MG63 (cell line): Measurements from ENCODE around the gene FBXO21. TPM values are rescaled to one million over a fixed set of nuclear protein-coding genes. Genes with fewer than 3 reads are reported as not detected.

Experiments used
- DNase-seq: peaks from one replicate; pipeline ENCODE4 v3.0.0-alpha.2; 2020
- H3K27me3 ChIP-seq: fragments of 250-450 bp; sonication (Bioruptor Pico); 2 replicates; pipeline ENCODE4 v1.5.1; 2020; ENCODE audit warnings: mild to moderate bottlenecking, moderate library complexity
- H3K36me3 ChIP-seq: fragments of 250-450 bp; sonication (Bioruptor Pico); 2 replicates; pipeline ENCODE4 v1.5.1; 2020; ENCODE audit warnings: mild to moderate bottlenecking, moderate library complexity
- H3K4me3 ChIP-seq: fragments of 250-450 bp; sonication (Bioruptor Pico); 2 replicates; pipeline ENCODE4 v1.5.1; 2020; ENCODE audit warnings: mild to moderate bottlenecking, moderate library complexity
- H3K9me3 ChIP-seq: fragments of 250-450 bp; sonication (Bioruptor Pico); 2 replicates; pipeline ENCODE4 v1.5.1; 2020; ENCODE audit warnings: mild to moderate bottlenecking, moderate library complexity
- total RNA-seq: library from RNA; depleted of rRNA; stranded (reverse); fragments of >200 nt; shearing (Covaris generic); gene quantifications from 2 replicates; pipeline ENCODE4 v1.2.3, GENCODE V29; 2014; ENCODE audit warnings: low replicate concordance

The FBXO21 gene
- total RNA-seq, 1 experiment from 2014 or later = 10.4 TPM

GRCh38 chr12:117139025-117139717 is 51.1 kb downstream of the FBXO21 start:
- H3K27me3 ChIP-seq = no peaks in the 10 kb centered on the region
- no peak overlapping the region for H3K4me3 ChIP-seq
- no peaks in the 10 kb centered on the region for H3K36me3 ChIP-seq
- DNase-seq = no peak
- no peaks in the 10 kb centered on the region for H3K9me3 ChIP-seq

DNA sequence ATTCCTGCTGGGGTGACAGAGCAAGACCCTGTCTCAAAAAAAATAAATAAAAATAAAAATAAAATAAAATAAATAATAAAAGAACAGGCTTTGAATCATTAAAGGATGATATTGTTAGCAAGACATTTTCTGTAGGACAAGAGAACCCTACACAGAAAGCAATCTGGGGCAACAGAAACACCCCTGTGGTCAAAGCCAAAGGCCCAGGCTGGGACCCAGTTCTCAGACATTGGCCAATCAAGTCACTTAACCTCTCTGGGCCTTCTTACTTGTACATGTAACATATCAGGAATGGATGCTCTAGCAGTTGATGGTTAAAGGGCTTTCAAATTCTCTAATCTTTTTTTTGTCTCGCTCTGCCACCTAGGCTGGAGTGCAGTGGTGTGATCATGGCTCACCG is 55.5 kb downstream of the FBXO21 start:
- Histone ChIP-seq H3K4me3 (no peak overlapping the region), H3K9me3 (no peaks in the 10 kb centered on the region), H3K36me3 (no peaks in the 10 kb centered on the region), H3K27me3 (no peaks in the 10 kb centered on the region)
- no peak for DNase-seq

DNA sequence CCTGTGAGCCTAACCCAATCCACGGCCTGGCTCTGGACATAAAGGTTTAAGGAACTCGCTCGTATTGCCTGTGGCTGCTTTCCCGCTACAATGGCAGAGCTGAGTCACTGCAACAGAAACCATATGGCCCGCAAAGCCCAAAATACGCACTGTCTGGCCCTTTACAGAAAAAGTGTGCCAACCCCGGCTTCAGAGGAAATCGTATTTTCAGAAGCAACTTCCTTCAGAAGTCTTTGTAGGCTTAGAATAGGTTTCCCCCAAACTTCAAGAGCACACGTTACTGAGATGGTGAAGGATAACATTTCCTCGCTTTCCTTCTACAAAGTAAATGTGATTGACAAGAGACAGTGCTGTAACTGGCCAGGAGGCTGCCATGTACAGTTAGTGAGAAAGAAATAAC is 56.2 kb downstream of the FBXO21 start:
- DNase-seq = peak; percentile 65
- Histone ChIP-seq H3K36me3 (no peaks in the 10 kb centered on the region), H3K4me3 (no peak overlapping the region), H3K9me3 (no peaks in the 10 kb centered on the region), H3K27me3 (no peaks in the 10 kb centered on the region)

GRCh38 chr12:117130801-117131200 is 59.5 kb downstream of the FBXO21 start:
- Histone ChIP-seq H3K27me3 (no peaks in the 10 kb centered on the region), H3K4me3 (no peak overlapping the region), H3K9me3 (0 out of 2 replicates have a peak, but pooled peaks cover 3% of the 10 kb centered on the region), H3K36me3 (no peaks in the 10 kb centered on the region)
- DNase-seq = no peak

DNA sequence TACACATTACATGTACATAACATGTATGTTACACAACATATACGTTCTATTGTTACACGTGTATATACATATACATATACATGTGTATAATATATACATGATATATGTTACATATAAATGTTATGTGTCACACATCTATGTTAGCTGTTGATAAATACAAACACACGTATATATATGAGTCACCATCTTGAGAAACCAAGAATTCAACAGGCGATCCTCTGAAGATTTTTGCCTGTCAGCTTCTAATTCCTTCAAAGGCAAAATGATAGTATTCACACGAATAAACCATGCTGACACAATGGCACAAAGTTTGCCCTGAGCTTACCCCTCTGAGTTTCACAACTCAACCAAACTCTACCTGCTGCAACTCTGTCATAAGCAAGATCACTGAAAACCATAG is 60.9 kb downstream of the FBXO21 start:
- H3K9me3 ChIP-seq = 0 out of 2 replicates have a peak, but pooled peaks cover 3% of the 10 kb centered on the region
- no peak for DNase-seq
- H3K36me3 ChIP-seq = no peaks in the 10 kb centered on the region
- H3K4me3 ChIP-seq = no peak overlapping the region
- no peaks in the 10 kb centered on the region for H3K27me3 ChIP-seq

GRCh38 chr12:117127933-117128823 is 62.1 kb downstream of the FBXO21 start:
- no peak for DNase-seq
- Histone ChIP-seq H3K36me3 (no peaks in the 10 kb centered on the region), H3K27me3 (no peaks in the 10 kb centered on the region)

DNA sequence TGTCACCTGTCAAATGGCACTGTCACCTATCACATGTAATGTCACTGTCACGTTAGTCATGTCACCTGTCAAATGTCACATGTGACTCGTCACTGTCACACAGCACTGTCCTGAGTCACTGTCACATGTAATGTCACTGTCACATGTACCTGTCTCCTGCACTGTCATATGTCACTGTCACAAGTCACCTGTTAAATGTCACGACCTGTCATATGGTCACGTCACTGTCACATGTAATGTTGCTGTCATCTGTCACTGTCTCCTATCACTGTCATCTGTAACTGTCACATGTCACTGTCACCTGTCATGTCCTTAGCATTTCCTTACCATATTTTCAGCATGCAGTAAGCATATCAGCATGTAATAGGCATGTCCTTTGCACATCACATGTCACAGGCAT is 63.9 kb downstream of the FBXO21 start:
- H3K36me3 ChIP-seq = no peaks in the 10 kb centered on the region
- H3K4me3 ChIP-seq = no peak overlapping the region
- H3K9me3 ChIP-seq = 0 out of 2 replicates have a peak, but pooled peaks cover 3% of the 10 kb centered on the region
- DNase-seq = no peak
- H3K27me3 ChIP-seq = no peaks in the 10 kb centered on the region

More at GRCh38 chr12:117127933-117128823, 62.1 kb downstream of the FBXO21 start:
- H3K4me3 ChIP-seq = no peak overlapping the region
- 0 out of 2 replicates have a peak, but pooled peaks cover 3% of the 10 kb centered on the region for H3K9me3 ChIP-seq

DNA sequence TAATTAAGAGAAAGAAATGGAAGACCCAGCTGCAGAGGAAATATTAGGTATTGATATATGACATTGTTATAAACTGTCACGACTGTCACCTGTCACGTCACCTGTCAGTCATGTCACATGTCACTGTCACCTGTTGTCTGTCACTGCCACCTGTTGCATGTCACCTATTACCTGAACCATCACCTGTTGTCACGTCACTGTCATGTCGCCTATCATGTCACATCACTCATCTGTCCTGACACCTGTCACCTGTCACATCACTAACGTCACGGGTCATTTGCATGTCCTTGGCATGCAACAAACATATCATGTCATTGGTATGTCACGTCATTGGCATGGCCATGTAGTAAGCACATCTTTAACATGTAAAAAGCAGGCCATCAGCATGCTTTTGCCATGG is 64.5 kb downstream of the FBXO21 start:
- H3K27me3 ChIP-seq = no peaks in the 10 kb centered on the region
- DNase-seq = no peak
- 0 out of 2 replicates have a peak, but pooled peaks cover 3% of the 10 kb centered on the region for H3K9me3 ChIP-seq
- H3K36me3 ChIP-seq = no peaks in the 10 kb centered on the region
- H3K4me3 ChIP-seq = no peak overlapping the region

DNA sequence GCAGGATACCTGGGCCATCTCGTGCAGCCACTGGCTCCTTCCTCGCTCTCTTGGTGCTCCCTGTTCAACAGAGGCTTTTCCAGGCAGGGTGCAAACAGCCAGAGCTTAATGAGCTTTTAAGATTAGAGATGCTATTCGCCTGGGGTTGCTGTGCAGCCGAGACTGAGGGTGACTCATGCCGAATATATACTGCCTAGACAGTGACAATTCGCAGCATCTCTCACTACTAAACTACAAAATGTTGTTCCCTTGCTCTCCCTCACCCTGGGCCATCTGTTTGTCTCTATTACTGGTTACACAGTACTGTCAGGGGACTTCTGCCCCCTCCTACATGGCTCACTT is 65.0 kb downstream of the FBXO21 start:
- H3K27me3 ChIP-seq = no peaks in the 10 kb centered on the region
- no peak overlapping the region for H3K4me3 ChIP-seq
- H3K9me3 ChIP-seq = 0 out of 2 replicates have a peak, but pooled peaks cover 3% of the 10 kb centered on the region
- H3K36me3 ChIP-seq = no peaks in the 10 kb centered on the region
- no peak for DNase-seq

DNA sequence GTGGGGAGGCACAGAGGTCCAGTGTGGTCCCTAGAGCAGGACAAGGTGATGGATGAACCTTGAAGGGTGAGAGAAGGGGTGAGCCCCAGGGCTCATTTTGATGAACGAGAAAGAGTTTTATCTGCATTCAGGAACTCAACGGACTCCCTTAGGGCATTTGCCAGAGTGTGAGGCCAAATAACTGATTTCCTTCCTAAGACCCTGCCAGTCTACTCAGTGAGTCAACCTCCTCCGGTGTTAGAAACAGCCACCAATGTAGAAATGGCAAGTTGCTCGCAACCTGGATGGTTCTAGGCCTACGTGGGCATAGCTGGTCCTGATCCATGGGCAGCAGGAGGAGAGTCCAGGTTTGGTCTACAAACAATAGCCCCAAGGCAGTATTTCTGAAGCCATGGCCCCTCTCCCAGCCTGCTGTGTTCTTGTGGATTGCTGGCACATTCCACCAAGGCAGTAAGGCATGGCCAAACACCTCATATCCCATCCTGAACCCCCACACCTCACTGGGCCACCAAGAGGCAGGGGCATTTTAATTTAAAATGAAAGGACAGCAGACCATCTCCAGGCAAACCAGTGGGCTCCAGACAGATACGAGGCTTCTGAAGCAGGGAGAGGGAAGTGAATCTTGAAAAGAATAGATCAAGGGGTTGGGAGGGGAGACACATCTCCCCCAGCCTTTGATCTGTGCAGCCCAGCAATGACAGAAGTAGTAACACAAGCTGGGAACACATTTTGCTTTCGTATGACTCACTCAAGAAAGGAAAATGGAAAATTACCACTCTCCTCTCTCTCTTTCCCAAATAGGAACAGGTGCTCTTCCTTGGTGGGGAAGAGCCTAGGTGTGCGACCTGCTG is 65.6 kb downstream of the FBXO21 start:
- no peak for DNase-seq
- Histone ChIP-seq H3K27me3 (no peaks in the 10 kb centered on the region), H3K36me3 (no peaks in the 10 kb centered on the region), H3K4me3 (no peak overlapping the region), H3K9me3 (0 out of 2 replicates have a peak, but pooled peaks cover 3% of the 10 kb centered on the region)

- no peak for DNase-seq
- no peak overlapping the region for H3K4me3 ChIP-seq
- H3K9me3 ChIP-seq = no peaks in the 10 kb centered on the region
- no peaks in the 10 kb centered on the region for H3K36me3 ChIP-seq
- no peaks in the 10 kb centered on the region for H3K27me3 ChIP-seq
Measured at GRCh38 chr12:117121441-117121840, 68.8 kb downstream of the FBXO21 start.

DNA sequence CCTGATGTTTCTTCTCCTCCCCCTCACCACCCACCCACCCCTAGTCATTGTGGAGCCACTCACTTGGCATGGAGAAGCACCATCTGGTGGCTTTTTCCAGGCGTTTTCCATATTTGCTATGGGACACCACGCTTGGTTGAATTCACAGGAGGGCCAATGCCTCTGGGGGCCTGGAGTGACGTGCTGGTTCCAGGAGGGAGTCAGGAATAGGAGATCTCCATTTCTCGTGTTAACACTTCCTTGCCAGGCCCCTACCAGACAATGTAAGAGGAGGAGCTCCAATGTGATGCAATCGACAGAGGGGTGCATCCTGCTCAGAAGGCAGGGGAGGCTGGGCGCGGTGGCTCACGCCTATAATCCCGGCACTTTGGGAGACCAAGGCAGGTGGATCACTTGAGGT is 69.5 kb downstream of the FBXO21 start:
- Histone ChIP-seq H3K4me3 (no peak overlapping the region), H3K36me3 (no peaks in the 10 kb centered on the region), H3K9me3 (no peaks in the 10 kb centered on the region), H3K27me3 (no peaks in the 10 kb centered on the region)
- DNase-seq = no peak

DNA sequence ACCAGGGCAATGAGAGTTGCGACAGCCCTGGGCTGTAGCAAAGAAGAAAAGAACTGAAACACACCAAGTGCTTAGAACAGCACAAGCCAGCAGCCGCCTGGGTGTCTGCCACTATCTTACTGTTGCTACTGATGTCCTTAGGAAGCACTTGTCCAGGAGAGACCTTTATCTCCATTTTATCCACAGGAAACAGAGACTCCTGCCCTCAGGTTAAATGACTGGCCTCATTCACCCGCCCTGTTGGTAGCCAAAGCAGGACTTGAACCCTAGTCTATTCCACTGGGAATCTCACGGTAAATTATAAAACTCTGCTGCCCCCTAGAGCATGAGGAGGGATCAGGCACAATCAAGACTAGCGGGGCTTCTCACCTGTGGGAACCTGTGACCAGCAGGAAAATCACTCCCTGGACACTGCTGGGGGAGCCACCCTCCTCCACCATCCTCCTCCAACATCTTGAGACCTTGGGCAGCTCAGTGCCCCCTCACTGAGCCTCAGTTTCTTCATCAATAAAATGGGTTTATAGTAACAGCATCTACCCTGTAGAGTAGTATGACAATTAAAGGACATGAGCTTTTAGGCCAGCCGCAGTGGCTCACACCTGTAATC is 70.6 kb downstream of the FBXO21 start:
- H3K4me3 ChIP-seq = no peak overlapping the region
- H3K27me3 ChIP-seq = no peaks in the 10 kb centered on the region
- no peaks in the 10 kb centered on the region for H3K36me3 ChIP-seq
- no peaks in the 10 kb centered on the region for H3K9me3 ChIP-seq
- no peak for DNase-seq

DNA sequence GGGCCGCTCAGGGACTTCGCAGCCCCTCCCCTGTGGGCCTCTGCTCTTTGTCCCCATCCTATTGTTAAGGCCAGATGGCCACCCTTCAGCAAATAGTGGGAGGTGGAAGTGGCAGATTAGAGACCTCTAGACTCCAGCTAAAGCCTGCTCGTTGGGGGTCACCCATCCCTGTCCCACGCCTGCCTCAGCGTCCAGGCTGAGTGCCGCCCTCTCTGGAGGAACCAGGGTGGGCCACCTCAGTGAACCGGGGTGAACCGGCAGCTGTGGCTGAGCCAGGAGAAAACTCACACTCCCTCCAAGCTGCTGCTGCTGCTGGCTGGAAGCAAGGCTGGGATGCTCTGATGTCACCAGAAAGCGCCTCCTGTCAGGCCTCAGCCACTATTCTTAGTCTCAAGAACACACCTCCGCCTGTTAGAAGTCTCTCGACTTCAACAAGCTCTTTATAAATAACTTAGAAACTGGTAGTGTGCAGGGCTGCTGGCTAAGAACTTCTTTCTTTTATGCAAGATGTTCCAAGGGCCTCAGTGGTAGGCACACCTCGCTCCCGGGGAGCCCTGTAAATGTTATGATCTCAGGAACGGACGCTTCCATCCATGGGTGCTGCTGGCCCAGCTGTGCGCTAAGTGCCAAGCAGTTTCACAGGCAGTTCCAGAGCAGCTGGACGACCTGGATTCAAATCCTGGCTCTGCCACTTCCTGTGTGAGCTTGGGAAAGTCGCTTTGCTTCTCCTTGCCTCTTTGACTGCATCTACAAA is 71.3 kb downstream of the FBXO21 start:
- Histone ChIP-seq H3K36me3 (no peaks in the 10 kb centered on the region), H3K27me3 (no peaks in the 10 kb centered on the region), H3K9me3 (no peaks in the 10 kb centered on the region), H3K4me3 (no peak overlapping the region)
- DNase-seq = no peak

DNA sequence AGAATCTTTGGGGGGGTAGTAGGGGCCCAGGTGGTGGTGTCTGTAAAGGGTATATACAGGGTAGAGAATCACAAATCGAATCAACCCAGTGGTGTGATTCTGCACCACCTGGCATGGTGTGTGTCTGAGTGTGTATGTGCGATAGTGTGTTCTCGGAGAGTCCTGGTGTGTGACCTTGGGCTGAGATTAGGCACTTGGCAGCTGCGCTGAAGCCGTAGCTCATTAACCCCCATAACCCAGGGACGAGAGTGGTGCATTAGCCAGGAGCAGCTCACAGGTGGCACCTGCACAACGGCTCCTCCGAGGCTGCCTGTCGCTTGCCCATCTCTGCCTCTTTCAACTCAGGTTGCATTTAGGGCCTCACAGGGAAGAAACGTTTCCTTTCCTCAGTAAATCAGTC is 75.5 kb downstream of the FBXO21 start:
- H3K27me3 ChIP-seq = no peaks in the 10 kb centered on the region
- no peak for DNase-seq

DNA sequence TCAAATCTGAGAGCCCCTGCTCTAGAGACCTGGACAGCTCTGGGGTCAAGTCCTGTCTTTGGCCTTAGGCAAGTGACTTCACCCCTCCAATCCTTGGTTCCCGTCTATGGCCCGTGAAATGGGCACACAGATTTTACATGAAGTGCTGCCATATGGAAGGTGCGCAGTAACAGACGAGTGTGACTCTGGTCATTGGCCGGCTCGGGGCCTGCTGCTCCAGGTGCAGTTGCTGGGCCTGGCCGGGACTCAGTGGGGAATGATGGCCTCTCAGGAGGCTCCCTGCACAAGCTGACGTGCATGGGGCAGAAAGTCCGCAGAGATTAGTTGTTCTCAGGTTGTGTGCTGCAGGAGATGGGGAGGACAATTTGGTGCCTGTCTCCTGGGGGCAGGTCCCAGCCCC is 77.0 kb downstream of the FBXO21 start:
- Histone ChIP-seq H3K9me3 (no peaks in the 10 kb centered on the region), H3K36me3 (no peaks in the 10 kb centered on the region), H3K27me3 (no peaks in the 10 kb centered on the region), H3K4me3 (no peak overlapping the region)
- no peak for DNase-seq

More for the DNA sequence above, 75.5 kb downstream of the FBXO21 start:
- H3K9me3 ChIP-seq = no peaks in the 10 kb centered on the region
- no peak overlapping the region for H3K4me3 ChIP-seq
- H3K36me3 ChIP-seq = no peaks in the 10 kb centered on the region
